WERI-Rb-1 (cell line): ENCODE data around the gene SLC66A3.

Source experiments
- DNase-seq: peaks from one replicate; pipeline ENCODE4 v3.0.0-alpha.2; 2020
- H3K27ac ChIP-seq: fragments of 250-450 bp; sonication (Bioruptor Pico); 2 replicates; pipeline ENCODE4 v1.5.1; 2020; ENCODE audit warnings: mild to moderate bottlenecking, moderate library complexity
- H3K27me3 ChIP-seq: fragments of 250-450 bp; sonication (Bioruptor Pico); 2 replicates; pipeline ENCODE4 v1.5.1; 2021; ENCODE audit warnings: mild to moderate bottlenecking, low read depth, moderate library complexity; ENCODE audit not compliant: insufficient read depth, severe bottlenecking
- H3K36me3 ChIP-seq: fragments of 250-450 bp; sonication (Bioruptor Pico); 2 replicates; pipeline ENCODE4 v1.5.1; 2020; ENCODE audit warnings: mild to moderate bottlenecking, moderate library complexity
- H3K4me3 ChIP-seq: 2 replicates; pipeline ENCODE4 v1.5.1; 2011; ENCODE audit warnings: low read depth, mild to moderate bottlenecking, control low read depth, low read length
- H3K9me3 ChIP-seq: fragments of 250-450 bp; sonication (Bioruptor Pico); 2 replicates; pipeline ENCODE4 v1.5.1; 2021; ENCODE audit warnings: mild to moderate bottlenecking, moderate library complexity; ENCODE audit not compliant: severe bottlenecking
- TF ChIP-seq, protein P1 (sequence below): IDR thresholded peaks from 2 replicates; pipeline ENCODE4 v1.5.1; 2011; ENCODE audit warnings: low read depth, mild to moderate bottlenecking, control low read depth, inconsistent platforms, low read length

SLC66A3 gene

DNA sequence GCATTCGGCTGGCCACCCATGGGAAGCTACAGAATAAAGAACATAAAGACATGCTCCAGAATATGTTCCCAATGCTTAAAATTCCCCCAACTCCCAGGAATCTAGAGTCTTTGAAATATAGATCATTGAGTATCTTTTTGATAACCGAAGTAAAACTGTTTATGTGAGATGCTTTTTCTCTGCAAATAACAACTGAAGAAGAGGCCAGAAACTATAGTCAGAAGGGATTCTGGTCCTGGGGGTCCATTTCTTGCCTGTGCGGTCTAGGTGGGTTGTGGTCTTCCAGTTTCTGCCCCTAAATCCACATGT lies 30.6 kb upstream of the SLC66A3 start:
- H3K27me3 ChIP-seq = no peaks in the 10 kb centered on the region
- TF ChIP-seq, protein P1, sequence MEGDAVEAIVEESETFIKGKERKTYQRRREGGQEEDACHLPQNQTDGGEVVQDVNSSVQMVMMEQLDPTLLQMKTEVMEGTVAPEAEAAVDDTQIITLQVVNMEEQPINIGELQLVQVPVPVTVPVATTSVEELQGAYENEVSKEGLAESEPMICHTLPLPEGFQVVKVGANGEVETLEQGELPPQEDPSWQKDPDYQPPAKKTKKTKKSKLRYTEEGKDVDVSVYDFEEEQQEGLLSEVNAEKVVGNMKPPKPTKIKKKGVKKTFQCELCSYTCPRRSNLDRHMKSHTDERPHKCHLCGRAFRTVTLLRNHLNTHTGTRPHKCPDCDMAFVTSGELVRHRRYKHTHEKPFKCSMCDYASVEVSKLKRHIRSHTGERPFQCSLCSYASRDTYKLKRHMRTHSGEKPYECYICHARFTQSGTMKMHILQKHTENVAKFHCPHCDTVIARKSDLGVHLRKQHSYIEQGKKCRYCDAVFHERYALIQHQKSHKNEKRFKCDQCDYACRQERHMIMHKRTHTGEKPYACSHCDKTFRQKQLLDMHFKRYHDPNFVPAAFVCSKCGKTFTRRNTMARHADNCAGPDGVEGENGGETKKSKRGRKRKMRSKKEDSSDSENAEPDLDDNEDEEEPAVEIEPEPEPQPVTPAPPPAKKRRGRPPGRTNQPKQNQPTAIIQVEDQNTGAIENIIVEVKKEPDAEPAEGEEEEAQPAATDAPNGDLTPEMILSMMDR = no peak
- H3K27ac ChIP-seq = no peak overlapping the region

DNA sequence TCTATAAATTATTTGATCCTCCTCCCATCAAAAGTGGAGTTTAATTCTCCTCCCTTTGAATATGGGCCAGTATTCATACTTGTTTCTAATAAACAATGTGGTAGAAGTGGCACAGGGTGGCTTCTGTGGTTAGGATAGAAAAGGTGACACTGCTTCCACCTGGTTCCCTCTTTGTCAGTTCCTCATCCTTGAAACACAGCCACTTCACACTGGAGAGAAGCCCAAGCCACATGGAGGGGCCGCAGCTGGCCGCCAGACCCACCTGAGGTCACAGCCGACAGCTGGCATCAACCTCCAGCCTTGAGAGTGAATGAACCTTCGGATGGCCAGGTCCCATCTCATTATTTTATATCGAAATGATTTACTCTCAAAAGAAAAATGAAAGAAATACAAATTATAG lies 27.5 kb upstream of the SLC66A3 start:
- H3K27ac ChIP-seq = no peak overlapping the region
- no peaks in the 10 kb centered on the region for H3K9me3 ChIP-seq
- H3K27me3 ChIP-seq = no peaks in the 10 kb centered on the region
- no peak overlapping the region for H3K4me3 ChIP-seq
- TF ChIP-seq, protein P1 = no peak
- no peak for DNase-seq
- no peaks in the 10 kb centered on the region for H3K36me3 ChIP-seq

More for the DNA sequence above, 30.6 kb upstream of the SLC66A3 start:
- DNase-seq = no peak
- no peaks in the 10 kb centered on the region for H3K36me3 ChIP-seq
- H3K4me3 ChIP-seq = no peak overlapping the region
- H3K9me3 ChIP-seq = no peaks in the 10 kb centered on the region

DNA sequence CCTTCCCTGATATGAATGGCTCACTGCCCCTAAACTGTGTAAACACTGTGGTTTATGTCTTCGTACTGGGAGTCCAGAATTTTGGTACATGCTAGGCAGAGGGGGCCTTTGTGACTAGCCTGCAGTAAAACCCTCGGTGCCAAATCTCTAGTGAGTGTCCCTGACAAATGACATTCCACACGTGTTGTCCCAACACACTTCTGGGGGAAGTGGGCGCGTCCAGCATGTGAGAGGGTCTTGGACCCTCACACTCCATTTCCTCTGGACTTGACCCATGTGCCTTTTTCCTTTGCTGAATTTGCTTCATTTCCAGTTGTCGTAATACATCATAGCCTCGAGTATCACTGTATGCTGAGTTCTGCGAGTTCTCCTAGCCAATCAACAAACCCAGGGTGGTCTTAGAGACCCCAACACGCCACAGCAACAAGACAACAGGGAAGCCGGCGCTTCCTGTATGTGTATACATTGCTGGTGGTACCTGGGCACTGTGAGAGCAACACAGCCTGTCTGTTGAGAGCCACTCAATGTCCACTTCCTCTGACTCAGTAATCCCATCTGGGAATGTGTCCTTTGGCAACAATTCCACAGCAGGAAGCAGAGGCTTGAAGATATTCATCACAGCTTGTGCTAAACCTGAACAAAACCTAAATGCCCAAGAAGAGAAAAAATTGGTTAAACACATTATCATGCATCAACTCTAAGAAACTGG lies 26.9 kb upstream of the SLC66A3 start:
- DNase-seq = no peak
- no peaks in the 10 kb centered on the region for H3K9me3 ChIP-seq
- H3K27ac ChIP-seq = no peak overlapping the region
- H3K4me3 ChIP-seq = no peak overlapping the region
- no peaks in the 10 kb centered on the region for H3K36me3 ChIP-seq
- TF ChIP-seq, protein P1 = no peak
- H3K27me3 ChIP-seq = no peaks in the 10 kb centered on the region

DNA sequence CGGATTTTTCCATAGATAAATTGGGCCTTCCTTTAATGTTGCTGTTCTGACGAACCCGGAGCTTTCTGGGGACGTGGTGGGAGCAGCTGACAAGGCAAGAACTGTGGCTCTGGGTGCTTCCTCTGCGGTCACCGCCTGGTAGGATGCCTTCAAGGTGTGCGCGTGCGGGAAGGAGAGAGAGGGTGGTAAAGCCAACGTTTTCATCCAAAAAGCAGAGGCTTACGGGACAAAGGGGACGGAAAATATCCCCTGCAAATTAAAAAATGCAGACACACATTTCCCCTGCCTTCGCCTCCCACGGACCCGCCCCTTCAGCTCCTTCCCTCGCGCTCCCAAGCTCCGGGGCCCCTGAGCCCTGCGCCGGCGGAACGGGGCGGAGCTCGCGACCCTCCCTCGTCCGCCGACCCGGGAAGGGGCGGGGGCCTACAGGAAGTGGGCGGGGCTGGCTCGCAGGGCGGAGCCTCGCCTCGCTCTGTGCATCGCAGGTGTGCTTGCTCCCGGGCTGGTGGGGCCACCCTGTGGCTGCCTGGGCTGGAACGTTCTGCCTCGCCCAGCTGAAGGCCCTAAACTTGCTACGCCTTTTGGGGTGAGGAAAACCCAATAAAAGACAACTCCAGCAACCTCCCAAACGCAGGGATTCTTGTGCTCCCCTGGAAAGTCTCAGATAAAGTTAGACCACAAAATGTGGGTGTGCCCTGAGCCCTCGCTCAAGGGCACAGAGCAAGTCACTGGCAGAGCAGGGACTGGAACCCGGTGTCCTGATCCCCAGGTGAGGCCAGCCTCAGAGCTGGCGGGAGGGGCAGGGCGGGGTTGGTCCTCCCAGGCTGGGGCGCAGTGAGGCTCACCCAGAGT lies 25.4 kb upstream of the SLC66A3 start:
- Histone ChIP-seq H3K4me3 (no peak overlapping the region; the same call in 1 of the 2 replicates), H3K36me3 (no peaks in the 10 kb centered on the region)
- TF ChIP-seq, protein P1 = peak; percentile 81

DNA sequence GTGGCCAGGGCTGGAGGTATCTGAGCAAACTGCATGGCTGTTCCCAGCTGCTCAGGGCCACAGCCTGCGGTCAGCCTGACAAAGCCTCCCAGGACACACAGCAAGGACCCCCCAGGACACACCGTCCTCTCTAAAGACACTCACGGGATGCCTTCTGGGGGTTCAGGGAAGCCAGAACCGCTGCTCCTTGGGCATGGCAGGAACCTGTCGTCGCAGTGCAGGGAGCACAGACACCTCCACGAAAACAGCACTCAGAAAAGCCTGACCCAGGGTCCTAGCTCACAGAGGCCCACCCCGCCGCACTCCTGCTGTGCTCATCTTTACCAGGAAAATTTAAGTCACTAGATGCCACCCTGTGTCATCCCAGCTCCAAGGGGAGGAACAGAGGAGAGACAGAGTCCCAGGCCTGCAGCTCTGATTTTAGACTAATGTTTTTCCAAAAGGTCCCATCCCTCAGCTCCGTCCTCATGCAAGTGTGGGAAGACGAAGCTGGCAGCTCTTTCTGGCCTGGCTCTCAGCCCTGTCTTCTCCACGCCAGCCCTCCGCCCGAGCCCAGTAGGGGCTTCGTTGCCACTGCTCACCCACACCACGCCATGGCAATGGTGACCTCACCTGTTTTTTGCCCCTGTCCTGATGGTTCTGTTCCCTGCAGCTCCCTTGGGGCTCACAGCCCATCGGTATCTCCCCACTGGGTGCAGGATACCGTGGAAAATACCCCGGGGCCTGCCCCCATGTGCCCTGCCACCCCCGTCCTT lies 23.9 kb upstream of the SLC66A3 start:
- no peak for DNase-seq
- Histone ChIP-seq H3K4me3 (no peak overlapping the region), H3K9me3 (no peaks in the 10 kb centered on the region), H3K36me3 (no peaks in the 10 kb centered on the region), H3K27me3 (no peaks in the 10 kb centered on the region), H3K27ac (no peak overlapping the region)
- TF ChIP-seq, protein P1 = no peak

More for the DNA sequence above, 25.4 kb upstream of the SLC66A3 start:
- H3K9me3 ChIP-seq = no peaks in the 10 kb centered on the region
- no peaks in the 10 kb centered on the region for H3K27me3 ChIP-seq
- peak; percentile 87 for DNase-seq
- H3K27ac ChIP-seq = no peak overlapping the region
